Activated effector memory CD4-positive, alpha-beta T cell treated with Interleukin-2 at 50 U/mL for 16 hours (primary cell): ENCODE results near the gene GPR18.
"Not testable (repeated sequence)": the region's sequence is repeated elsewhere in the genome, so short reads cannot be mapped to it uniquely, and the experiment has no call there.

Experiments used
- DNase-seq: peaks from one replicate; pipeline ENCODE4 v3.0.0-alpha.2; 2020

Gene GPR18

DNA sequence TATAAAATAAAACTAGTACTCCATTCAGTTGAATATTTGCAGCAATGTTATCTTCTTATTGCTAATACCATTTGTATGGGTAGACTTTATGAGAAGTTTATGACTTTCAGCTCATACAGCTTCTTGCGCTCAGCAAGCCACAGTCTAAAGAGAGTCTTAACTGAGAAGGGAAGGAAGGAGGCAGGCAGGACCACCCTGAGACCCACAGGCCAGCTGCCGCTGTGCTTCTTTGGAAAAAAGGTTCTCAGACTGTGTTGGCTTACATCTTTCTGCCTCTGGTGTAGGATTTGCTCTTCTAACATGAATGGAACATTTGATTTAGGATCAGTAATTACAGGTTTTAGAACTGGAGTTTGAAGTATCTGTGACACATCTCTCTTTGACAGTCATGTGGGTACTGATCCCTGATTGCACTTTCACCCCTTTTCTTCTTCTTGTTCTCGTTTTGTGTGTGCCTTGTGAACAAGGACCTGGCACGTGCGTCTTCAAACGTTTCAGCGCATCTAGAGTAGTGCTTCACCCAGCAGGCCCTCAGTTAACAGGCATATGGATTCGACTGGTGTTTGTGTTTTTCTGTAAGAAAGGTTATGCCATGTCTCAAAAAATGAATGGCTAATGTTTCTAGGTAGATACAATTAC, 7.1 kb upstream of the GPR18 start:
- no peak for DNase-seq

- no peak for DNase-seq
These were observed 5.9 kb upstream of the GPR18 start for GRCh38 chr13:99264051-99264450.

DNA sequence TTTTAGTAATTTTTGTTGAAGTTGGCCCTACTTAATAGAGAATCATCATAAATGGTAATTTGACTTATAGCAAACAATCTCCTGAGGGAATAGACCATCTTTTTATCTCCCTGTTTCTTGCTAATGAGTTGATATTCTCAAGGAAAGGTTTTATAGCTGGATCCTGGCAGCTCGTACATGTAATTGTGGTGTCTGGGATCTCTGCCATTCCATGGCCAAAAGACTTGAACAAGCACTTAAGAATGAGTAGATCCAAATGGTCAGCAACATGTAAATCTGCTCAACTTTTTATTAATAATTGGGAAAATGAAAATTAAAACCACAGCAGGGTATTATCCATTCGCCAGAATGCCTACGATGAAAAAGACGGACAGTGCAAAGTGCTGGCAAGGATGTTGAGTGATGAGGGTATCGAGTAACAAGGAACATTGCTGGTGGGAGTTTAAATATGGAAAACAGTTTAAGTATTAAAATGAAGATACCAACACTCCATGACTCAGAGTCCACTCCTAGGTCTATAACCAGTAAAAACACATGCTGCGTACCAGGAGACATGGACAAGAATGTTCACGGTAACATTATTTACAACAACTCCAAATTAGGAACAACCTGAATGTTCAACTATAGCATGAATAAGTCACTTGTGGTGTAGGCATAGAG, 5.1 kb upstream of the GPR18 start:
- DNase-seq: no peak

DNA sequence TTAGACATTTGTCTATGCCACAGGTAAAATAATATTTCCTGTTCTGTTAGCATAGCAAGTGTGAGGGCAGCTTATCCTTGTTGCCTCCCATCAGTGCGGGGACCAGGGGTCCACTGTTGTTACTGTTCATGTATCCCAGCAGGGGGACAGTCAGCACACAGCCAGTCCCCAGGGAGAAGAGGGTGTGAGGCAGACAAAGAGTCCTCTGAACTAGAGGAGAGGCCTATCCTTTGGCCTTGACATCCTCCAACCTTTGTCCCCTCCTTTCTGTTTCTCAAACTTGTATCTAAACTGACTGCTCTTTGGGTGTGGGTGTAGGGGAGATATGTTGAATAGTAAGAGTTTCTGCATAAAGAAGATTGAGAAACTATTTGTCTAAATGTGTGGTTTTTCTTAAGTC, 2.9 kb upstream of the GPR18 start:
- no peak for DNase-seq

DNA sequence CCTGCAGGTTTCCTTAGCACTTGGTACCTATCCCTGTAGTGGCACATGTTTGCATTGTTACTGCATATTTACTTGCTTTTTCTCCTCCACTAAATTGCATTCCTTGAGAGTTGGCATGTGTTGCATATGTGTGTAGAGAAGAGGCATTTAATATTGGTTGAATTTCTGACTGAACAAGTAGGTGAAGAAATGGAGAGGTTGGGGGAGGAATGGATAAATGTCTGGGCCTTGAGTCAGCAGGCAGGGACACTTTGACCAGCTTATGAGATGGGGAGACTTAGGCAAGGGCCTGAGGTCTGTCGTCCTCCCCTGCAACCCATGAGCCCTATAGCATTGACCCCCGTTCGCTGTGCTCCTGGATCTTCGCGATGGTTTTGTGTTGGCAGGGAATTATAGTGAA, 2.0 kb upstream of the GPR18 start:
- DNase-seq: no peak

DNA sequence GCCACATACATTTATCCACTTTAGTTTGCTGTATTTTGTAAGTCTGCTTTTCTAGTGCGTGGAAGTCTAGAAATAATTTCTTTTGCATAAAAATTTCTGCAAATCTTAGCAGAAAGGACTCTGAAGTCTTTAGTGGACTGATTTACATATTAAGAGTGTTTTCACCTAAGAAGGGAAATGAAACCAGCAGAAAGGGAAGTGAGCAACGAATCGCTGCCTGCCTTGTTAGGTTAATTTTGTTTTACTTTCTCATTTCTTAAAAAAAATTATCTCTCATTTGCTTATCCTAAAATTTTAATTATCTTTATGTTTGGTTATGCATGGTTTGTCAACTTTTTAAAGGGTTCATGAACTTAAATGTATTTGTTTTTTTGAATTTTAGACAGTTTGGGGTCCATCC, 767 bp upstream of the GPR18 start:
- no peak for DNase-seq

GRCh38 chr13:99257291-99257690, 888 bp downstream of the GPR18 start:
- DNase-seq: no peak

- DNase-seq: no peak
These were observed 1.5 kb downstream of the GPR18 start for GRCh38 chr13:99256709-99257108.

DNA sequence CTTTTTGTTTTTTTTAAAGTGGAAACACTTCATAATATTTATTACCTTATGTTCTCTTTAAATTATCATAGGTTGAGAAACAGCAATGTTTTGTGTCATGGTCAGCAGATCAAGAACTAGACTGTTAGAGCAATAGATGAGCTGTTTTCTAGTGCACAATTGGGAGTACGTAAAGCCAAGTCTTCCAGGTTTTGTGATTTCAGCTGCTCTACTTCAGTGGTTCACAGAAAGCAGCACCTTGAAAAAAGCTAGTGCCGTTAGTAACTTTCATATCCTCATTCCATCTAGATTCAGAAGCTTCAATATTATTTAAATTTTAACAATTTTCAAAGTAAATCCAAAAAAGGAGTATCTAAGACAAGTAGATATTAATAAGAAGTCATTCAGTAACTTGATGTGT, 1.9 kb downstream of the GPR18 start:
- DNase-seq: no peak

DNA sequence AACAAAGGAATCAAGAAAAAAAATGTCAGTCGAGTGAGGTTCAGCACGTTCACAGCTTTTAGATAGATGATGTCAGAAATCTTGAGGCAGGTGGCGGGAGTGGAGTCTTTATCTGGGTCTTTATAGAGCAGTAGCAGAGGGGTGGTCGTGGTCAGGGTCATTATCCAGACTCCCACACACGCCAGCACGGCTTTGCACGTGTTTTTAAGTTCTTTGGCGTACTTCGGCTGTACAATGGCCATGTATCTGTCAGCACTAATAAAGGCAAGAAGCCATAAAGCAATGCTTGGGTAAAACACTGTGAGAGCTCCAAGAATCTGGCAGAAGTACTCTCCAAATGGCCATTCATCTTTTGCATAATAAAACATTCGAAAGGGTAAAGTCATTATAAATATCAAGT, 2.9 kb downstream of the GPR18 start:
- no peak for DNase-seq

- no peak for DNase-seq
These were observed 3.3 kb downstream of the GPR18 start for GRCh38 chr13:99254830-99255229.

DNA sequence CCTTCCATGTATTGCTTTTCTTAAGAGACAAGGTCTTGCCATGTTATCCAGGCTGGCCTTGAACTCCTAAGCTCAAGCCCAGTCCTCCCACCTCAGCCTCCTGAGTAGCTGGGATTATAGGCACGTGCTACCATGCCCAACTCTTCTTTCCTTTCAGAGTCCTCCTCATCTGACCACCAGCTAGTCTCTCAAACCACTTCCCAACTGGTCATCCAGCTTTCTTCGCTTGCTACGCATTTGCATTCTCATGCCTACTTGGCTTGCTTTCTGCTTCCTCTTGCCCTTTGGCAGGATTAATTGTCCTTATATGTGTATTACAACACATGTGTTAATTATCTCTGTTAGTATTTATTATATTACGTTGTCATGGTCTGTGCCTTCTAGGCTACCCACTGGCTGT, 6.3 kb downstream of the GPR18 start:
- no peak for DNase-seq

DNA sequence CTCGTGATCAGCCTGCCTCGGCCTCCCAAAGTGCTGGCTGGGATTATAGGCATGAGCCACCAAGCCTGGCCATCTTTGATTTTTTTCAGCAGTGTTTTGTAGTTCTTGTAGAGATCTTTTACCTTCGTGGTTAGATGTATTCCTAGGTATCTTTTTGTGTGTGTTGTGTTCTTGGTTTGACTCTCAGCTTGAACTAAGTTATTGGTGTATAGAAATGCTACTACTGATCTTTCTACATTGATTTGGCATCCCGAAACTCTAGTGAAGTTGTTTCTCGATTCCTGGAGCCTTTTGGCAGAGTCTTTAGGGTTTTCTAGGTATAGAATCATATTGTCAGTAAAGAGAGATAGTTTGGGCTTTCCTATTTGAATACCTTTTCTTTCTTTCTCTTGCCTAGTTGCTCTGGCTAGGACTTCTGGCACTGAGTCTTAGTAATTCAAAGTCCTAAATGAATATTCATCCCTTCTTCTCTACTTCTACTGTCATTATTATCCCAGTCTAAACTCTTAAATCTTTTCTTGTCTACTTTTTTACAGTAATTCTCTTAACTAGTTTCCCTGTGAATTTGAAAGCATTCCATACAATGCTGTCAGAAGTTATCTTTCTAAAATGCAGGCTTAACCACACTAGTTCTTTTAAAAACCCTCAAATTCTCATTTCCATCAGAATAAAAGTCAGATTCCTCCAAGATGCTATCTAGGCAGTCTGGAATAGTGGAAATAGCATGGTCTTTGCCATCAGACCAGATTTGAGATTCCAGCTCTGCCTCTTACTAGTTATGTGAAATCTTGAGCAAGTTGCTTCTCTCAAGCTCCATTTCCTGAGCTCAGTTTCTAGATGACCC, 7.0 kb downstream of the GPR18 start:
- DNase-seq: no peak

DNA sequence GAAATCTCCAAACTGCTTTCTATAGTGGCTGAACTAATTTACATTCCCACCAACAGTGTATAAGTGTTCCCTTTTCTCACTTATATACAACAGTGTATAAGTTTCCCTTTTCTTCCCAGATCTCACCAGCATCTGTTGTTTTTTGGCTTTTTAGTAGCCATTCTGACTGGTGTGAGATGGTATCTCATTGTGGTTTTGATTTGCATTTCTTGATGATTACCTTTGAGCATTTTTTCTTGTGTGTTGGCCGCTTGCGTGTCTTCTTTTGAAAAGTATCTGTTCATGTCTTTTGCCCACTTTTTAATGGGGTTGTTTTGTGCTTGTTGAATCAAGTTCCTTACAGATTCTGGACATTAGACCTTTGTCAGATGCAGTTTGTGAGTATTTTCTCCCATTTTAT, 8.6 kb downstream of the GPR18 start:
- DNase-seq: not testable (repeated sequence)

DNA sequence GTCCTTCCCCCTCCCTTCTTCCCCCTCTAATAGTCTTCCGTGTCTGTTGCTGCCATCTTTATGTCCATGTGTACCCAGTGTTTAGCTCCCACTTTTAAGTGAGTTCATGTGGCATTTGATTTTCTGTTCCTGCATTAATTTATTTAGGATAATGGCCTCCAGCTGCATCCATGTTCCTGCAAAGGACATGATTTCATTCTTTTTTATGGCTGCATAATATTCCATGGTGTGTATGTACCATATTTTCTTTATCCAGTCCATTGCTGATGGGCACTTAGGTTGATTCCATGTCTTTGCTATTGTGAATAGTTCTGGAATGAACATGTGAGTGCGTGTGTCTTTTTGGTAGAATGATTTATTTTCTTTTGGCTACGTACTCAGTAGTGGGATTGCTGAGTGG, 9.0 kb downstream of the GPR18 start:
- not testable (repeated sequence) for DNase-seq

- no peak for DNase-seq
These were observed 12.1 kb downstream of the GPR18 start for GRCh38 chr13:99246100-99246499.

GRCh38 chr13:99237981-99238662, 20.1 kb downstream of the GPR18 start:
- peak; percentile 19 for DNase-seq

GRCh38 chr13:99231721-99232120, 26.5 kb downstream of the GPR18 start:
- DNase-seq: no peak

- no peak for DNase-seq
These were observed 27.2 kb downstream of the GPR18 start for GRCh38 chr13:99230991-99231390.

DNA sequence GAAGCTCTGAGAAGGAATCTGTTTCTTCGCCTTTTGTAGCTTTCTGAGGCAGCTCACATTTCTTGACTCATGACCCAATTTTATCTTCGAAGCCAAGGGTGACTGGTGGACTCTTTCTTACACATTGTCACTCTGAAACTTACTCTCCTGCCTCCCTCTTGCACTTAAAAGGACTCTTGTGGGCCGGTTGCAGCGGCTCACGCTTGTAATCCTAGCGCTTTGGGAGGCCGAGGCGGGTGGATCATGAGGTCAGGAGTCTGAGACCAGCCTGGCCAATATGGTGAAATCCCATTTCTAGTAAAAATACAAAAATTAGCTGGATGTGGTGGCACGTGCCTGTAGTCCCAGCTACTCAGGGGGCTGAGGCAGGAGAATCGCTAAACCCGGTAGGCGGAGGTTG, 27.6 kb downstream of the GPR18 start:
- not testable (repeated sequence) for DNase-seq

DNA sequence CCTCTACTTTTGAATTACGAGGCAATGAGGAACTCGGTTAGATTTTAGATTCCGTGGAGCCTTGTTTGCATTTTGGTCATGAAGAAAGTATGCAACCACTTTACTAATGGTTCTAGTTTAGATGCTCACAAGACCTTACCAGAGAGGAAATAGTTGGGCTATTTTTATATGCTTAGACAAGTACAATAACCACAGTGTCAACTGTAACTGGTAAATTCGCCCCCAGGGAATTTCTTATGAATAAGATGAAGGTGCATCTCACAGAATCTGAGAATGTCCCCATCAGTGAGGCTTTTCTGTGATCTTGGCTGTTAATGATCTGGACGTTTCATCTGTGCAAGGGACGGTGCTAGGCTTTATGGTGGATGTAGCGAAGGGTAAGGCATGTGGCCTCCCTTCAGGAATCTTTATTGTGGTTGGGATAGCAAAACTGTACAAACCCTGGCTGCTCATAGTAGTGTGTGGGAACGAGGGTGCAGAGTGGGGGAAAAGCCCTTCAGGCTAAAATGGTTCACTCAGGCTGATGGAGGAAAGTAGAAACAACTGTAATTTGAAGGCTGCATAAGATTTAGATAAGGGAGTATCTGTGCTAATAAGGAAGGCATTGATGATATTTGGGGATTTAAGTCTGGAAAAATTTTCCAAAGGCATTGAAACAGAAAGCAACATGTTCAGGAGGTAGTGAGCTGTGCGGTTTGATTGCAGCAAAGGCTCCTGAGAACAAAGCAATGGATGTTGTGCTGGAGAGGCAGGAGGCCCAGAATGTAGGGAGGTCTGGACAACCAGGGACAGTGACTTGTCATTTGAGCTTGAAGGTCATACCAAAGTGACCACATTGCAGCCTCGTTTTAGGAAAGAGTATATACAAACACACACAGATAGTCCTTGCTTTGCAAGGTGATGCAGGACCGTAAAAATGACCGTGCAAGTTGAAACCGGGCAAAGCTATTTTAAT, 29.2 kb downstream of the GPR18 start:
- no peak for DNase-seq
